Globus pallidus (tissue), 1 donor: Measurements from ENCODE around the gene RIC3.

Source experiments
- DNase-seq: peaks from one replicate; pipeline ENCODE4 v3.0.0-alpha.2; 2015; ENCODE audit warnings: low spot score

RIC3 gene, protein sequence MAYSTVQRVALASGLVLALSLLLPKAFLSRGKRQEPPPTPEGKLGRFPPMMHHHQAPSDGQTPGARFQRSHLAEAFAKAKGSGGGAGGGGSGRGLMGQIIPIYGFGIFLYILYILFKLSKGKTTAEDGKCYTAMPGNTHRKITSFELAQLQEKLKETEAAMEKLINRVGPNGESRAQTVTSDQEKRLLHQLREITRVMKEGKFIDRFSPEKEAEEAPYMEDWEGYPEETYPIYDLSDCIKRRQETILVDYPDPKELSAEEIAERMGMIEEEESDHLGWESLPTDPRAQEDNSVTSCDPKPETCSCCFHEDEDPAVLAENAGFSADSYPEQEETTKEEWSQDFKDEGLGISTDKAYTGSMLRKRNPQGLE

GRCh38 chr11:8168485-8169257 lies at the start of gene RIC3:
Gene RIC3 (minus strand): TSS chr11:8169025. CDS start chr11:8168989, 36 bp downstream.
- DNase-seq: peak; percentile 23

GRCh38 chr11:8218409-8218808 lies 49.6 kb upstream of the RIC3 start:
- no peak for DNase-seq

- no peak for DNase-seq
Observed at GRCh38 chr11:8217926-8218325, 49.1 kb upstream of the RIC3 start.

- DNase-seq: no peak
Observed at GRCh38 chr11:8217136-8217535, 48.3 kb upstream of the RIC3 start.

DNA sequence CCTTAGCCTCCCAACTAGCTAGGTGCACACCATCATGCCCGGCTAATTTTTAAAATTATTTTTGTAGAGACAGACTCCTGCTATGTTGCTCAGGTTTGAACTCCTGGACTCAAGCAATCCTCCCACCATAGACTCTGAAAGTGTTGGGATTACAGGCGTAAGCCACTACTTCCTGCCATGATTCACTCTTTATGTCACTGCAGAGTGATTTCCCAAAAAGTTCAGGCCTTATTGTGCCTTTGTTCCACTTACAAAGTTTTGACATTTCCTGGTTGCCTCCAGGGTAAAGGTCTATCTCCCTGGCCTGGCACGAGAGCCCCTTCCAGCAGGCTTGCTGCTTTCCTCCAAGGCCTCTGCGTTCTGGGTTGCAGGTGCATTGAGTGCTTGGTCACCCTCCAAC lies 44.6 kb upstream of the RIC3 start:
- no peak for DNase-seq

DNA sequence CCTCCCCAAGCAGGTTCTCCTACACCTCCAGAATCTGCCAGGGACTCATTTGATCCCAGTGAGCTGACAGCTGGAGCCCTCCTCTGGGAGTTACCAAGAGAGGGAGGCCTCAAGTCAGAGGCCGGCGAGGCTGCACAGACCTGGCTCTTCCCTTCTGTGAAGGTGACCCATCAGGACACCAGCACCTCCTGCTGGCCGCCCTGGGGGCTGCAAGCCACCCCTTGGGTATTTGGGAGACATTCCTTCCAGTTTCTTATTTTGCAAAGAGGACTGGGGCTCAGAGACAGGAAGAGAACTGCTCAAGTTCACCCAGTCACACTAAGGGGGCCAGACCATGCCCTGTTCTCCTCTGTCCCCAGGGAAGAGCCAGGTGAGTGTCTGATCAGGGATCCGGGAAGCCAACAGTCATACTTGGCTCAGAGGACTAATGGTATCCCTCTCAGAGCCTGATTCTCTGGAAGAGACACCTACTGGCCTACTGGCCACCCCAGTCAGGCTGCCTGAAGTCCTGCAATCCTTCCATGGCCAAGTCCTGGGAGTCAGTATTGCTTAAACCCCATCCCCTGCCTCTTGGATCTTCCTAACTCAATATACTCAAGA lies 40.5 kb upstream of the RIC3 start:
- no peak for DNase-seq

DNA sequence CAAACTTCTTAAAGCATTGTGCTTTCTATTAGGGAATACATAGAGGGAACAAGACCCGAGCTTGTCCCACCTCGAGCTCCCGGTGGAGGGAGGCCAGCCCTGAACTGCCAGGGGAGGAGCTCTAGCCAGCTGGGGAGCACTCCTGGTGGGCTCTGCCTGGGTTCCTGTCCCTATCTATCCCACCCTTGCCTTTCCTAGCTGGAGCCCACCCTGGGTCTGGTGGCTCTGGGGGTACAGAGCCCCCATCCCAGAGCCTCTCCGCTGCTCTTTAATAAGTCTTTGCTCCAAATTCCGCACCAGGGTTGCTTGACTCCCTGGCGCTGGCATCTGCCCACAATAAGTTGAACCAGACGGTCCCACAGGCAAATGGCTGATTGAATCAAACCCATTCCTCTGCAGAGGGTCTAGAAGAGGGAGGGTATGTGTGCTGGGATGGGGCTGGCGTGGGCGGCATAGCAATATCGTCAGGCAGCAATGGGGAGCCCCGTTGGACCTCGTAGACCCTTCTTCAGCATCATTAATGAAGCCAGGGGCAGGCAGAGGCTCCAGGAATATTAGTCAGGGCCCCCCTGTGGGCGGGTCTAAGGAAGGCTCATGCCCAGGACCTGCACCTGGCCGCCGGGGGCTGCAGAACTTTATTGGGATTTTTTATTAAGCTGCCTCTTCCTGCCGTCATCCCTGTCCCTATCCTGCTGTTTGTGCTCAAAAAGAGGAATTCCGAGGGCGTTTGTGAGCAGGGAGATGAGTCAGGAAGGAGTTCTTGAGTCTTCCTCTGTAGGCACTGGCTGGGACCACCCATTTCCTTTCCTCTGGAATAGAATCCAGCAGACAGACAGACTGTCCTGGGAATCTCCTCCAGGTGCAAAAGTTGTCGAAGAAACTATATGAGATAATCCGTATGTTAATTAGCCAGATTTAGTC lies 38.5 kb upstream of the RIC3 start:
- DNase-seq: no peak

DNA sequence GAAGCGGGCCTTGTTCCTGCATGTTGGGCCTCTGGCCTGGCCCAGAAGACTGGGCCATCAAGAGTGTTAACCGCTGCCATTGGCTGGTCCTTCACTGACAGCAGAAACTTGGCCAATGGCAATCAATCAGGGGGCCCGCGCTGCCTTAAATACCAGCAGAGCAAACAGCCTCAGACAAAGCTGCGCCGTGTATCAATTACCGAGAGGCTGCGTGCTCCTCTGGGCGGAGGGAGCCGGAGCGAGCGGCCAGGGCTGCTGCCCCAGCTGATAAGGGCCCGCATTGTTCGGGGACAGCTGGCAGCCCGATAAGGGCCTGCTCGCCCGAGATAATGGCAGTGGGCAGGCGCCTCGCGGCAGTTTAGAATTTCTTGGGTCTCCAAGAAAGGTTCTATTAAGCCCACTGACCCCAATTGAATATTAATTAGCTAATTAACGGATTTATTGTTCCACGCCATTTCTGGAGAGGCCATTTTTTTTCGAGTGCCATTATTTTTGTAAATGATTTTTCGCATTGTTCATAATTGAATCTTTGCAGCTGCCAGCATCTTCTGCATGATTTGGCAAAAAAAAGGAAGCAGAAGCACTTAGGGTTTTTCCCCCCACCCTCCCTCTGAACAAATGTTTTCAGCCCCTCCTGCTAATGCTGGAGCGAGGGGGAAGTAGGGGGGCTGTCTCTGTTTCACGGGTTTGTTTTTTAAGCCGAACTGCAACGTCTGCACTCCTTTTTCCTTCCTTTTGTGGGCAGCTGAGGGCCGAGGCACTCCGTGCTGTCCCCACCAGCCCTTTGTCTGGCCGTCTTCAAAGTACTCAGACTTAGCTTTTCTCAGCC lies 37.6 kb upstream of the RIC3 start:
- DNase-seq: peak; percentile 86

DNA sequence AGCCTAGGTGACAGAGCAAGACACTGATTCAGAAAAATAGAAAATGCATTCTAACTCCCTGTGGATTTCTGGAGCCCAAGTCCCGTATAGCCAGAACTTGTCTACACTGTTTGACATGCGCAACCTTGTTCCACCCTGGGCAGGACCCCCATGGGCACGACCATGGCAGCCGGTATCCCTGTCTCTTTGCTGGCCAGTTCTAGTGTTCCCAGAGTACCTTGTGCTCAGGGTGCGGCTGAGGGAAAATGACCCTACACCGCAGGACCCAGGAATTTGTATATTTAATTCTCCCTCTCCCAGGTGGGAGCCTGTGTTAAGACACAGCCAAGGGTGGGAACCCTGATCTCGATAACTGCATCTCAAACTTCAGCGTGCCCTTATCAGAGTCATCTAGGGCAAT lies 36.7 kb upstream of the RIC3 start:
- no peak for DNase-seq

DNA sequence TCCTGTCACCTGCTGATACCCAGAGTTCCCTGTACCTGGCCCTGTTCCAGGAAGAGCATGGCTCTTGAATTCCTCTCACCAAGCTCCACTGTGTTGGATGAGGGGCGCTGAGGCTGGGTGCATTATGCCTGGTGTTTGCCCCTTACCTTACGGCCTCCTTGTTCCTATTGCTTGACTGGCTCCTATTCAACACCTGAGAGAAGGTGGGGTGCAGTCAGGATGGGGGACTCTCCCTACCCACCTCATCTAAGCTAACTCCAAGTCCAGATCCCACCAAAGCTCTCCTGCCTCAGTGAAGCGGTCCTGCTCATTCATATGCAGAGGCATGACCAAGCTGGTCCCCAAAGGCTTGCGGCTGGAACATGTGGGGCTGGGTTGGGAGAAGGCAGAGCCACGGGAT lies 35.8 kb upstream of the RIC3 start:
- no peak for DNase-seq

GRCh38 chr11:8204025-8204424 lies 35.2 kb upstream of the RIC3 start:
- DNase-seq: no peak

DNA sequence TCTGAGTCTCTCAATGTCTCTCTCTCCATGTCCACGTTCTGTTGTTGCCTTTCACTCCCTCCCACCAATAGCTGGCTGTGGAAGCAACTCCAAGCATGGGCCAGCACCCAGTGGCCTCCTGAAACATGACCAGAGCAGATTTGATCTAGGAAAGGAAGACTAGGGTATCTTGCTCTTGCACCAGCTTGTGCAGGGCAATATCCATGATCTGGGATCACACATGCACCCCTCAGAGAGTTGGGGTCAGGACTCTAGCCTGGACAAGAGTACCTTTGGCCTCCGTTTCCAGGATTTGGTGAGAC lies 34.5 kb upstream of the RIC3 start:
- no peak for DNase-seq

DNA sequence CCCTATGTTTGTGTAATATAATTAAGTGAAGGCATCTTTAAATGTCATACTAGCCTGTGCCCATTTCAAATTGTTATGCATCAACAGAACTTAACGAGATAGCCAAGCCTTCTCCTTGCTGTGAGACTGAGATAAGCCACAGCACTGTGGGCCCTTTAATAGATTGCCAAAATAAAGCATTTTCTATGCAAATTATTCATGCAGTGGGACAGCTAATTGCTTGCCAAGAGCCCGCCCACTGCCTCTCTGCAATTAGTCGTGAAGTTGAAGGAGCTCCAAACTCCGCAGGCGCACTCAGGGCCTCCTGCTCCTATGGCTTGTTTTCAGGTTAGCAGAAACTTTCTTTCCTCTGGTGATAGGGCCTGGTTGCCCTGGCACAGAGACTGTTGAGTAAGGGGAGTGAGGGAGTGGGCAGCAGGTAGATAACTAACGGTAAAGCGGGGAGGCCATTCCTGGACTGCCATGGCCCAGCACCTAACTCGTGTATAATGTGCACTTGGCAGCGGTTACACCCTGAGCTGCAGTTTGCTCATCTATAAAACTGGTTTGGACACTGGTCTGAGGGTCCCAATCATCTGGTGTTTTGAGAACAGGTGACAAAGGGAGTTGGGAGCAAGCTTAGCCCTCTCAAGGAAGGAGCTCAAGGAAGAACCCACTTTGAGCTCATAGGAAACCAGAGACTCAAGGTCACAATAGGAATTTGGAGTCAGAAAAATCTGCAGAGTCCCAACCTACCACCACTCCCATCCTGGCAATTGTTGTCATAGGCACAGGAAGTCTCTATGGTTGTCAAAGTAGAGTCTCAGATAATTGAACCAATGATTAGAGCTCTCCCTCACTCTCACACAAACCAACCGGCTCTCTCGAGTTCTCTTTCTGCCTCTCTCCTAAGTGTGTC lies 33.9 kb upstream of the RIC3 start:
- DNase-seq: no peak

DNA sequence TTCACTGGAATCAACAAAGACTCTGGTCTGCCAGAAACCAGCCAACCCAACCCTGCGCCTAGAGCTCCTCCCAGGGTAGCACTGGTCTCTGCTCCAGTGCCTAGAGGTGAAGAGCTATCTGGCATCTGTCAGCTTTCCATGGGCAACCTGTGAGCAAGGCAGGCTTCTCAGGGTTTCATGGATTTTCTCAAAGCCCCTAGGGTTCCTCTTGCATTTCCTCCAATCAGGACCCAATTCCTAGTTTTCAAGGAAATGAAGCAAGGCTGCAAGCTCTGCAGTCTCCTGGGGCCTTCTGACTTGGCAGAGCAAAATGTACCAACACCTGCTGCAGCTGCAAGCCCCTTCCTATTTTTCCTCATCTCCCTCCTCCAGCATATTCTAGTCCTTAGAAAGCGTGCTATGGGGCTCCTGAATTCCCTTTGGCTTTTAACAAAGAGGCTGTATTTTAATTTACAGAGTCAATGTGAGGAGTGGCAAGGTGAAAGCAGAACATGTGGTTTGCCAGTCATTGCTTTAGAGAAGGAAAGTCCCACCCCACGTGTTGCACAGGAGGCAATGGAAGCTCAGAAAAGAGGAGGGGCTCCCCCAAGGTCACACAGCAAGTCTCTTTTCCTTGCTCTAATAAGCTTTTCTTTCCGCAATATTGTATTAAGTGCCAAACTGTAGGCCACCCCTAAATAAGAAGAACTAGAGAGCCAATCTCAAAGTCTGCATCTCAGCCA lies 33.0 kb upstream of the RIC3 start:
- peak; percentile 41 for DNase-seq

DNA sequence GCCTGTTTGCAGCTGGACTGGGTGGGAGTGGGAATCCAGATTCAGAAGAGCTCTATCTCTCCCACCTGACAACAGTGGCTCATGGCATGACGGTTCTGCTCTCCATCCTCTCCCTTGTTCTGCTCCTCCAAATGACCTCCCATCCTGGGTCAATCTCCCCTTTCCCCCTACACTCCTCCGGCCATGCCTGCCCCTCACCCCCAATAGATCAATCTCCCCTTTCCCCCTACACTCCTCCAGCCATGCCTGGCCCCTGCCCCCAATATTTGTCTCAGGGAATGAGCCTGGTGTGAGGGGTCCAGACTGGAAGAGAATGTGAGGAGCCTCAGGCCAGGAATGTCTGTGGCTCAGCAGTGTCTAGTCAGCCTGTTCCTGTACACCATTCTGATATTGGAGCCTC lies 30.9 kb upstream of the RIC3 start:
- no peak for DNase-seq

- no peak for DNase-seq
Observed at GRCh38 chr11:8196749-8197148, 27.9 kb upstream of the RIC3 start.

- DNase-seq: no peak
Observed at GRCh38 chr11:8194956-8195355, 26.1 kb upstream of the RIC3 start.

DNA sequence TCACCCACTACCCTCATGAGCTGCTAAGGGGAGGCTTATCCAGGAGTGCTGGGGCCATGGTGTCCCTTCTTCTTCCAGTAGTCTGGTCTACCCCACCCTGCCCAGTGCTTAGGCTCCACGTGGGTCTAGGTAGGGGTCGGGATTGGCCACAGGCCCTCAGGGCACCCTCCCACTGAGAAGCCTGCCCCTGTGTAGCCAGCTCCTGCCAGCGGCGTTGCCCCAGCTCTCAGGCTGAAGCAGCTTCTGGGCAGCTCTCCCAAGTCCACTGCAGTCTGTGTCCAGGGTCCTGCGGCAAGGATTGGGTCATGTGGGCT lies 24.0 kb upstream of the RIC3 start:
- no peak for DNase-seq

GRCh38 chr11:8192016-8192895 lies 23.4 kb upstream of the RIC3 start:
- DNase-seq: peak; percentile 66
